Vagina (tissue), 2 donors: ENCODE measurements around the gene ARHGAP5.

Experiments
- CTCF ChIP-seq, 3 experiments: fragments of 450-650 bp in 2 of 3; fragments of 200-600 bp in 1 of 3; sonication (generic) in 1 of 3; IDR thresholded peaks; one replicate each; pipeline ENCODE4 v1.5.1; 2017 to 2019; ENCODE audit warnings: antibody characterized with exemption in 3 of 3, mild to moderate bottlenecking in 2 of 3, moderate library complexity in 2 of 3
- POLR2A ChIP-seq, 2 donors: fragments of 450-650 bp; IDR thresholded peaks; one replicate each; pipeline ENCODE4 v1.6.1; 2017; ENCODE audit warnings: antibody characterized with exemption in 2 of 2, mild to moderate bottlenecking in 2 of 2, moderate library complexity in 2 of 2

- TF ChIP-seq CTCF (IDR thresholded peaks at IDR 0.05) (no peak), POLR2A (IDR thresholded peaks at IDR 0.05) (no peak)
Measured at GRCh38 chr14:32049361-32050088, 27.6 kb upstream of the ARHGAP5 start.
